ENCODE results near the gene ARHGEF28.

ARHGEF28 gene

GRCh38 chr5:73706963-73707362 lies 81.0 kb downstream of the ARHGEF28 start:
- Histone ChIP-seq H2AK5ac (ENCODE audit: low read length) (no peak overlapping the region), H3K23ac (ENCODE audit: low read length) (no peak overlapping the region), H3K79me1 (ENCODE audit: low read length) (no peaks in the 10 kb centered on the region), H4K8ac (ENCODE audit: low read depth, low read length) (no peak overlapping the region), H3K27ac (ENCODE audit: low read depth, low read length) (no peak overlapping the region), H2BK15ac (replicated peaks; ENCODE audit: low read depth) (no peak overlapping the region), H3K9ac (ENCODE audit: low read length) (no peak overlapping the region), H2BK120ac (ENCODE audit: low read depth, low read length) (no peak overlapping the region), H3K56ac (ENCODE audit: low read length) (no peak overlapping the region), H3K79me2 (ENCODE audit: control insufficient read depth, insufficient read depth, low read length) (no peaks in the 10 kb centered on the region), H3K27me3 (ENCODE audit: insufficient read depth, low read length, poor library complexity) (no peaks in the 10 kb centered on the region), H3K4me1 (ENCODE audit: control insufficient read depth, low read depth, low read length) (no peaks in the 10 kb centered on the region), H3K4me3 (ENCODE audit: low read length) (no peak overlapping the region), H3K36me3 (ENCODE audit: control insufficient read depth, insufficient read depth, low read length) (no peaks in the 10 kb centered on the region), H3K18ac (ENCODE audit: low read length) (no peak overlapping the region), H3K4ac (ENCODE audit: low read depth, low read length) (no peak overlapping the region), H2BK5ac (ENCODE audit: low read length) (no peak overlapping the region), H4K5ac (ENCODE audit: low read length) (no peak overlapping the region), H3K4me2 (ENCODE audit: low read length) (no peak overlapping the region)
- WGBS (ENCODE audit: extremely low coverage, insufficient coverage, low lambda C conversion rate): no CpG with 5 or more reads among the region's 5 CpGs
- no peak for DNase-seq

- no peak overlapping the region for H3K27ac ChIP-seq (ENCODE audit: low read depth, low read length)
- no peak overlapping the region for H3K4me2 ChIP-seq (ENCODE audit: low read length)
- WGBS (ENCODE audit: extremely low coverage, insufficient coverage, low lambda C conversion rate): no CpG with 5 or more reads among the region's 5 CpGs
- H3K4me3 ChIP-seq (ENCODE audit: low read length): no peak overlapping the region
- no peak overlapping the region for H4K5ac ChIP-seq (ENCODE audit: low read length)
- H3K4ac ChIP-seq (ENCODE audit: low read depth, low read length): no peak overlapping the region
- no peak overlapping the region for H3K23ac ChIP-seq (ENCODE audit: low read length)
- no peak overlapping the region for H2BK15ac ChIP-seq (replicated peaks; ENCODE audit: low read depth)
- no peak overlapping the region for H3K56ac ChIP-seq (ENCODE audit: low read length)
- H3K36me3 ChIP-seq (ENCODE audit: control insufficient read depth, insufficient read depth, low read length): no peaks in the 10 kb centered on the region
- H4K8ac ChIP-seq (ENCODE audit: low read depth, low read length): no peak overlapping the region
- H3K4me1 ChIP-seq (ENCODE audit: control insufficient read depth, low read depth, low read length): no peaks in the 10 kb centered on the region
- DNase-seq: no peak
- H3K27me3 ChIP-seq (ENCODE audit: insufficient read depth, low read length, poor library complexity): no peaks in the 10 kb centered on the region
- no peaks in the 10 kb centered on the region for H3K79me2 ChIP-seq (ENCODE audit: control insufficient read depth, insufficient read depth, low read length)
- no peak overlapping the region for H2AK5ac ChIP-seq (ENCODE audit: low read length)
- H3K79me1 ChIP-seq (ENCODE audit: low read length): no peaks in the 10 kb centered on the region
- no peak overlapping the region for H3K9ac ChIP-seq (ENCODE audit: low read length)
- no peak overlapping the region for H2BK5ac ChIP-seq (ENCODE audit: low read length)
- no peak overlapping the region for H2BK120ac ChIP-seq (ENCODE audit: low read depth, low read length)
- no peak overlapping the region for H3K18ac ChIP-seq (ENCODE audit: low read length)
Measured at GRCh38 chr5:73709536-73710129, 83.6 kb downstream of the ARHGEF28 start.

GRCh38 chr5:73716284-73716808 lies 90.3 kb downstream of the ARHGEF28 start:
- WGBS (ENCODE audit: extremely low coverage, insufficient coverage, low lambda C conversion rate): no CpG with 5 or more reads among the region's 3 CpGs
- H3K79me1 ChIP-seq (ENCODE audit: low read length): no peaks in the 10 kb centered on the region
- H2BK120ac ChIP-seq (ENCODE audit: low read depth, low read length): no peak overlapping the region
- H2AK5ac ChIP-seq (ENCODE audit: low read length): no peak overlapping the region
- H3K4me2 ChIP-seq (ENCODE audit: low read length): no peak overlapping the region
- no peak for DNase-seq
- no peaks in the 10 kb centered on the region for H3K4me1 ChIP-seq (ENCODE audit: control insufficient read depth, low read depth, low read length)
- no peak overlapping the region for H3K56ac ChIP-seq (ENCODE audit: low read length)
- no peak overlapping the region for H3K23ac ChIP-seq (ENCODE audit: low read length)
- no peak overlapping the region for H3K4ac ChIP-seq (ENCODE audit: low read depth, low read length)
- no peaks in the 10 kb centered on the region for H3K36me3 ChIP-seq (ENCODE audit: control insufficient read depth, insufficient read depth, low read length)
- no peak overlapping the region for H2BK15ac ChIP-seq (replicated peaks; ENCODE audit: low read depth)
- no peak overlapping the region for H2BK5ac ChIP-seq (ENCODE audit: low read length)
- H4K5ac ChIP-seq (ENCODE audit: low read length): no peak overlapping the region
- H3K79me2 ChIP-seq (ENCODE audit: control insufficient read depth, insufficient read depth, low read length): no peaks in the 10 kb centered on the region
- no peak overlapping the region for H3K4me3 ChIP-seq (ENCODE audit: low read length)
- H3K27ac ChIP-seq (ENCODE audit: low read depth, low read length): no peak overlapping the region
- H3K27me3 ChIP-seq (ENCODE audit: insufficient read depth, low read length, poor library complexity): no peaks in the 10 kb centered on the region
- H3K18ac ChIP-seq (ENCODE audit: low read length): no peak overlapping the region
- H4K8ac ChIP-seq (ENCODE audit: low read depth, low read length): no peak overlapping the region
- H3K9ac ChIP-seq (ENCODE audit: low read length): no peak overlapping the region

- Histone ChIP-seq H3K27ac (ENCODE audit: low read depth, low read length) (no peak overlapping the region), H4K5ac (ENCODE audit: low read length) (no peak overlapping the region), H4K8ac (ENCODE audit: low read depth, low read length) (no peak overlapping the region), H3K36me3 (ENCODE audit: control insufficient read depth, insufficient read depth, low read length) (no peaks in the 10 kb centered on the region), H3K79me1 (ENCODE audit: low read length) (no peaks in the 10 kb centered on the region), H2BK15ac (replicated peaks; ENCODE audit: low read depth) (no peak overlapping the region), H2BK5ac (ENCODE audit: low read length) (no peak overlapping the region), H3K79me2 (ENCODE audit: control insufficient read depth, insufficient read depth, low read length) (no peaks in the 10 kb centered on the region), H3K4me2 (ENCODE audit: low read length) (no peak overlapping the region), H3K18ac (ENCODE audit: low read length) (no peak overlapping the region), H3K23ac (ENCODE audit: low read length) (no peak overlapping the region), H3K4me3 (ENCODE audit: low read length) (no peak overlapping the region), H2AK5ac (ENCODE audit: low read length) (no peak overlapping the region), H3K9ac (ENCODE audit: low read length) (no peak overlapping the region), H3K4ac (ENCODE audit: low read depth, low read length) (no peak overlapping the region), H3K4me1 (ENCODE audit: control insufficient read depth, low read depth, low read length) (no peaks in the 10 kb centered on the region), H2BK120ac (ENCODE audit: low read depth, low read length) (no peak overlapping the region), H3K56ac (ENCODE audit: low read length) (no peak overlapping the region), H3K27me3 (ENCODE audit: insufficient read depth, low read length, poor library complexity) (no peaks in the 10 kb centered on the region)
- no CpG with 5 or more reads among the region's 3 CpGs for WGBS (ENCODE audit: extremely low coverage, insufficient coverage, low lambda C conversion rate)
- no peak for DNase-seq
Measured at GRCh38 chr5:73718762-73719161, 92.8 kb downstream of the ARHGEF28 start.

GRCh38 chr5:73719632-73720031 lies 93.6 kb downstream of the ARHGEF28 start:
- no peaks in the 10 kb centered on the region for H3K27me3 ChIP-seq (ENCODE audit: insufficient read depth, low read length, poor library complexity)
- H3K4me2 ChIP-seq (ENCODE audit: low read length): no peak overlapping the region
- H3K4ac ChIP-seq (ENCODE audit: low read depth, low read length): no peak overlapping the region
- H3K56ac ChIP-seq (ENCODE audit: low read length): no peak overlapping the region
- H2AK5ac ChIP-seq (ENCODE audit: low read length): no peak overlapping the region
- H3K4me3 ChIP-seq (ENCODE audit: low read length): no peak overlapping the region
- H3K79me1 ChIP-seq (ENCODE audit: low read length): no peaks in the 10 kb centered on the region
- no peaks in the 10 kb centered on the region for H3K36me3 ChIP-seq (ENCODE audit: control insufficient read depth, insufficient read depth, low read length)
- H3K79me2 ChIP-seq (ENCODE audit: control insufficient read depth, insufficient read depth, low read length): no peaks in the 10 kb centered on the region
- no peak overlapping the region for H2BK5ac ChIP-seq (ENCODE audit: low read length)
- H3K18ac ChIP-seq (ENCODE audit: low read length): no peak overlapping the region
- no peak overlapping the region for H2BK120ac ChIP-seq (ENCODE audit: low read depth, low read length)
- H3K9ac ChIP-seq (ENCODE audit: low read length): no peak overlapping the region
- DNase-seq: no peak
- no peak overlapping the region for H3K23ac ChIP-seq (ENCODE audit: low read length)
- no CpG with 5 or more reads among the region's 3 CpGs for WGBS (ENCODE audit: extremely low coverage, insufficient coverage, low lambda C conversion rate)
- H3K27ac ChIP-seq (ENCODE audit: low read depth, low read length): no peak overlapping the region
- no peak overlapping the region for H2BK15ac ChIP-seq (replicated peaks; ENCODE audit: low read depth)
- H3K4me1 ChIP-seq (ENCODE audit: control insufficient read depth, low read depth, low read length): no peaks in the 10 kb centered on the region
- H4K8ac ChIP-seq (ENCODE audit: low read depth, low read length): no peak overlapping the region
- no peak overlapping the region for H4K5ac ChIP-seq (ENCODE audit: low read length)

GRCh38 chr5:73722231-73722630 lies 96.2 kb downstream of the ARHGEF28 start:
- Histone ChIP-seq H4K8ac (ENCODE audit: low read depth, low read length) (no peak overlapping the region), H3K36me3 (ENCODE audit: control insufficient read depth, insufficient read depth, low read length) (no peaks in the 10 kb centered on the region), H3K4ac (ENCODE audit: low read depth, low read length) (no peak overlapping the region), H2BK5ac (ENCODE audit: low read length) (no peak overlapping the region), H3K9ac (ENCODE audit: low read length) (no peak overlapping the region), H3K27ac (ENCODE audit: low read depth, low read length) (no peak overlapping the region), H2BK15ac (replicated peaks; ENCODE audit: low read depth) (no peak overlapping the region), H3K18ac (ENCODE audit: low read length) (no peak overlapping the region), H3K27me3 (ENCODE audit: insufficient read depth, low read length, poor library complexity) (no peaks in the 10 kb centered on the region), H3K23ac (ENCODE audit: low read length) (no peak overlapping the region), H3K79me1 (ENCODE audit: low read length) (no peaks in the 10 kb centered on the region), H2AK5ac (ENCODE audit: low read length) (no peak overlapping the region), H3K4me2 (ENCODE audit: low read length) (no peak overlapping the region), H2BK120ac (ENCODE audit: low read depth, low read length) (no peak overlapping the region), H3K4me3 (ENCODE audit: low read length) (no peak overlapping the region), H3K56ac (ENCODE audit: low read length) (no peak overlapping the region), H3K4me1 (ENCODE audit: control insufficient read depth, low read depth, low read length) (no peaks in the 10 kb centered on the region), H4K5ac (ENCODE audit: low read length) (no peak overlapping the region), H3K79me2 (ENCODE audit: control insufficient read depth, insufficient read depth, low read length) (no peaks in the 10 kb centered on the region)
- no peak for DNase-seq
- no CpG with 5 or more reads among the region's 1 CpG for WGBS (ENCODE audit: extremely low coverage, insufficient coverage, low lambda C conversion rate)
